Measurements from ENCODE around the gene POU6F2.

- TF ChIP-seq CTCF (IDR thresholded peaks at IDR 0.05), result no peak
- TF ChIP-seq POLR2AphosphoS5 (IDR thresholded peaks at IDR 0.05), result no peak
- TF ChIP-seq EP300 (IDR thresholded peaks at IDR 0.05; ENCODE audit: low read depth), result no peak
- TF ChIP-seq POLR2A (IDR thresholded peaks at IDR 0.05), result no peak
Observed at GRCh38 chr7:39248692-39249090, 271.0 kb downstream of the POU6F2 start.

Data from transverse colon (tissue), 4 donors.